CD4-positive, alpha-beta T cell (primary cell): ENCODE measurements around the gene FHOD1. TPM values are rescaled to one million over a fixed set of nuclear protein-coding genes. Genes with fewer than 3 reads are reported as not detected.

ENCODE experiments used
- ATAC-seq: fragments of 200-7000 bp; cut with Tn5 transposase; one replicate; pipeline ENCODE4 v1.10.0; 2022; ENCODE audit warnings: mild to moderate bottlenecking; ENCODE audit not compliant: poor library complexity
- CTCF ChIA-PET: fragments of 350-600 bp; sonication (Branson Sonifier 250); formaldehyde crosslinking; loops from one replicate; lab custom pipeline; 2021; ENCODE audit warnings: antibody characterized with exemption, inconsistent platforms; lab: Charles Lee
- POLR2A ChIA-PET: fragments of 350-600 bp; sonication (Branson Sonifier 250); formaldehyde crosslinking; loops from one replicate; lab custom pipeline; 2021; ENCODE audit warnings: antibody characterized with exemption, inconsistent platforms; lab: Charles Lee
- DNase-seq, 14 experiments: peaks; one replicate each; pipeline ENCODE4 v3.0.0-alpha.2; 2013 to 2020; ENCODE audit warnings: mixed read lengths in 2 of 14
- H3K27ac ChIP-seq, 2 donors: one replicate each; pipeline versions ENCODE4 v1.5.1 to v1.7.0; 2013; ENCODE audit warnings: low read length in 2 of 2, low read depth in 1 of 2, mild to moderate bottlenecking in 1 of 2
- H3K27me3 ChIP-seq, 2 experiments: 1 replicate in 1 of 2; 2 replicates in 1 of 2; pipeline versions ENCODE4 v1.6.1 to v1.7.0; 2013; ENCODE audit warnings: low read length in 2 of 2, control low read depth in 1 of 2, mild to moderate bottlenecking in 1 of 2, moderate library complexity in 1 of 2; ENCODE audit not compliant: insufficient read depth in 2 of 2, control insufficient read depth in 1 of 2
- H3K36me3 ChIP-seq: one replicate; pipeline ENCODE4 v1.6.1; 2013; ENCODE audit warnings: low read length, control low read depth; ENCODE audit not compliant: insufficient read depth
- H3K4me1 ChIP-seq: one replicate; pipeline ENCODE4 v1.6.1; 2013; ENCODE audit warnings: low read length, control low read depth; ENCODE audit not compliant: insufficient read depth
- H3K4me3 ChIP-seq: one replicate; pipeline ENCODE4 v1.5.1; 2013; ENCODE audit warnings: mild to moderate bottlenecking, low read length, moderate library complexity
- H3K9me3 ChIP-seq, 2 experiments: 1 replicate in 1 of 2; 2 replicates in 1 of 2; pipeline versions ENCODE4 v1.6.1 to v1.7.0; 2013; ENCODE audit warnings: low read length in 2 of 2, mild to moderate bottlenecking in 2 of 2, control low read depth in 1 of 2, moderate library complexity in 1 of 2; ENCODE audit not compliant: control insufficient read depth in 1 of 2, insufficient read depth in 1 of 2
- H3K27ac Mint-ChIP-seq: one replicate; pipeline ENCODE4 v1.8.0; 2020; ENCODE audit warnings: mixed read lengths
- H3K27me3 Mint-ChIP-seq: one replicate; pipeline ENCODE4 v1.8.0; 2021; ENCODE audit warnings: mixed read lengths
- H3K36me3 Mint-ChIP-seq: one replicate; pipeline ENCODE4 v1.8.0; 2021; ENCODE audit warnings: low read depth, mixed read lengths
- H3K4me1 Mint-ChIP-seq: one replicate; pipeline ENCODE4 v1.8.0; 2021; ENCODE audit warnings: low read depth, mixed read lengths
- H3K4me3 Mint-ChIP-seq: one replicate; pipeline ENCODE4 v1.8.0; 2020; ENCODE audit warnings: mild to moderate bottlenecking, mixed read lengths
- H3K9me3 Mint-ChIP-seq: one replicate; pipeline ENCODE4 v1.8.0; 2020; ENCODE audit warnings: mixed read lengths
- intact Hi-C, 2 experiments: fragments of 100-400 bp; cut with DNase I in 1 of 2; cut with micrococcal nuclease in 1 of 2; formaldehyde crosslinking; loops; one replicate each; pipeline versions ENCODE4 v1.15.1 to v1.9.0; 2023 to 2025; cut with DNase I, micrococcal nuclease
- total RNA-seq, 174 experiments: library from RNA in 2 of 174; stranded (reverse) in 2 of 174; gene quantifications; one replicate each; pipeline ENCODE4 v1.2.3 and lab custom pipeline; 2021 to 2026
- TF ChIP-seq, protein P1 (sequence below): fragments of 200-600 bp; IDR thresholded peaks from one replicate; pipeline ENCODE4 v1.8.0; 2022; ENCODE audit warnings: antibody characterized with exemption, mild to moderate bottlenecking

The FHOD1 gene
- total RNA-seq, 2 experiments from 2014 or later: 21.1 to 26.0 TPM

DNA sequence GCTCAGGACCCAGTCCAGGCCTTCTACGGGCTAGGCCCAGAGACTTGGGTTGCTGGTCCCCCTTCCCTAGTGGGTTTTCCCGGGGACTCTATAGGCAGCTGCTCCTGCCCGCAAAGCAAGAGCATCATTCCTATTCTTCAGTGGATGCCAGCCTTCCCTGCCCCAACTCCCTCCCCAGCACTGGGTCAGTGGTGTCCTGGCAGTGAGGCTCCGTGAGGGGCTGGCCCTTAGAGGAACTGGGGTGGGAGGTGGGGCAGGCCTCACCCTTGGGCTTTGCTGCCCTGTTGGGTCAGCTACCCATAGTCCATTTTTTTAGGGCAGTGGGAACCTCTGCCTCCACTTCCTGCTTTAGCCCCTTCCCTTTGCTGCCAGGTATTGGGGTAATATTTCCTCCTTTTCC, 24.2 kb upstream of the FHOD1 start:
- Mint-ChIP-seq H3K27ac (no peak overlapping the region), H3K36me3 (peaks cover 7% of the 10 kb centered on the region), H3K4me3 (no peak overlapping the region), H3K27me3 (no peaks in the 10 kb centered on the region), H3K9me3 (no peaks in the 10 kb centered on the region), H3K4me1 (peaks cover 2% of the 10 kb centered on the region)
- DNase-seq: no peak
- POLR2A ChIA-PET: no interaction called here
- TF ChIP-seq, protein P1, sequence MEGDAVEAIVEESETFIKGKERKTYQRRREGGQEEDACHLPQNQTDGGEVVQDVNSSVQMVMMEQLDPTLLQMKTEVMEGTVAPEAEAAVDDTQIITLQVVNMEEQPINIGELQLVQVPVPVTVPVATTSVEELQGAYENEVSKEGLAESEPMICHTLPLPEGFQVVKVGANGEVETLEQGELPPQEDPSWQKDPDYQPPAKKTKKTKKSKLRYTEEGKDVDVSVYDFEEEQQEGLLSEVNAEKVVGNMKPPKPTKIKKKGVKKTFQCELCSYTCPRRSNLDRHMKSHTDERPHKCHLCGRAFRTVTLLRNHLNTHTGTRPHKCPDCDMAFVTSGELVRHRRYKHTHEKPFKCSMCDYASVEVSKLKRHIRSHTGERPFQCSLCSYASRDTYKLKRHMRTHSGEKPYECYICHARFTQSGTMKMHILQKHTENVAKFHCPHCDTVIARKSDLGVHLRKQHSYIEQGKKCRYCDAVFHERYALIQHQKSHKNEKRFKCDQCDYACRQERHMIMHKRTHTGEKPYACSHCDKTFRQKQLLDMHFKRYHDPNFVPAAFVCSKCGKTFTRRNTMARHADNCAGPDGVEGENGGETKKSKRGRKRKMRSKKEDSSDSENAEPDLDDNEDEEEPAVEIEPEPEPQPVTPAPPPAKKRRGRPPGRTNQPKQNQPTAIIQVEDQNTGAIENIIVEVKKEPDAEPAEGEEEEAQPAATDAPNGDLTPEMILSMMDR: no peak
- intact Hi-C loops: no loop called here
- CTCF ChIA-PET: no interaction called here
- H3K36me3 ChIP-seq: peaks cover 2% of the 10 kb centered on the region
- H3K27me3 ChIP-seq: no peaks in the 10 kb centered on the region
- H3K4me3 ChIP-seq: no peak overlapping the region
- no peaks in the 10 kb centered on the region for H3K4me1 ChIP-seq
- ATAC-seq: no peak
- H3K9me3 ChIP-seq: no peaks in the 10 kb centered on the region
- H3K27ac ChIP-seq: no peak overlapping the region

DNA sequence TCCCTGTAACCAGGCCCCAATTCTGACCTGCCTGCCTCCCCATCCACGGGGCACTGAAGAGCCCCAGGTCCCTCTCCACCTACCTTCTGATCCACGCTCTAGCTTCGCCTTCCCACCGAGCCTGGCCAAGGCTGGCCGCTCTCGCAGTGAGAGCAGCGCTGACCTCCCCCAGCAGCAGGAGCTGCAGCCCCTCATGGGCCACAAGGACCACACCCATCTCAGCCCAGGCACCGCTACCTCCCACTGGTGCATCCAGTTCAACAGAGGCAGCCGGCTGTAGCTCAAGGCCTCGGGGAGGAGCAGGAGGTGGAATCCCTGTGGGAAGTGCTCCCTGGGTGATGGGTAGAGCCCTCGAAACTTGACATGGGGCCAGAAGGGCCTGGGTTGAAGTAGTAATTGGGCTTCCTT, 23.7 kb upstream of the FHOD1 start:
- no peak for DNase-seq
- intact Hi-C loops: no loop called here
- no peaks in the 10 kb centered on the region for H3K4me1 Mint-ChIP-seq
- no peak for ATAC-seq
- no peak overlapping the region for H3K4me3 ChIP-seq
- no peaks in the 10 kb centered on the region for H3K9me3 Mint-ChIP-seq
- no peak overlapping the region for H3K27ac Mint-ChIP-seq
- CTCF ChIA-PET: no interaction called here
- no peaks in the 10 kb centered on the region for H3K36me3 ChIP-seq
- POLR2A ChIA-PET: no interaction called here
- H3K27me3 ChIP-seq: no peaks in the 10 kb centered on the region
- TF ChIP-seq, protein P1: no peak
- H3K4me3 Mint-ChIP-seq: no peak overlapping the region
- H3K36me3 Mint-ChIP-seq: peaks cover 2% of the 10 kb centered on the region
- no peaks in the 10 kb centered on the region for H3K4me1 ChIP-seq
- no peaks in the 10 kb centered on the region for H3K9me3 ChIP-seq
- no peaks in the 10 kb centered on the region for H3K27me3 Mint-ChIP-seq
- H3K27ac ChIP-seq: no peak overlapping the region

DNA sequence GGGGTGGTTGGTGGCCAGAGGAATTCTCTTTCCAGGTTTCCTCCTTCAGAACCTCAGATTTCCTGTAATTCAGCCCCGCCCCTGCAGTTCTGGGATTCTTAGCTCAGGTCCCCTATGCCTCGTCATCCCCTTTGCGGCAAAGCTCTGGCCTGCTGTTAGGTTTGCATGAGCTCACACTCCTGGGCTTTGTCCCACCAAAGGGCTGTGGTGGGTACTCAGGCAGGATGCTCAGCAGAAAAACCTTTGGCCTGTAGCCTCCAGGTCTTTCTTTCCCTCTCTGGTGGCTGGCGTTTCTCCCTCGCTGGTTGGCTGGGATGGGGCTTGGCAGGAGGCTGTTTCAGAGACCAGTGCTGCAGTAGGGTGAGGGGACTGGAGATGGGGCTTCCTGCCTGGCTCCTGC, 22.5 kb upstream of the FHOD1 start:
- no peaks in the 10 kb centered on the region for H3K4me1 Mint-ChIP-seq
- ATAC-seq (no peak), DNase-seq (no peak)
- no peaks in the 10 kb centered on the region for H3K27me3 Mint-ChIP-seq
- Histone ChIP-seq H3K4me3 (no peak overlapping the region), H3K9me3 (no peaks in the 10 kb centered on the region), H3K36me3 (no peaks in the 10 kb centered on the region), H3K27me3 (no peaks in the 10 kb centered on the region), H3K27ac (no peak overlapping the region), H3K4me1 (no peaks in the 10 kb centered on the region)
- ChIA-PET POLR2A (no interaction called here), CTCF (no interaction called here)
- H3K4me3 Mint-ChIP-seq: no peak overlapping the region
- H3K27ac Mint-ChIP-seq: no peak overlapping the region
- TF ChIP-seq, protein P1: no peak
- no peaks in the 10 kb centered on the region for H3K36me3 Mint-ChIP-seq
- H3K9me3 Mint-ChIP-seq: no peaks in the 10 kb centered on the region
- intact Hi-C loops: loop anchor here in 1 of 2 experiments (10.0 kb wide), 2 partner anchors 125 to 195 kb away; partner anchors contain the start of gene TPPP3
